ENCODE data around the gene ALDH1A1. TPM values are rescaled to one million over a fixed set of nuclear protein-coding genes. Genes with fewer than 3 reads are reported as not detected.

ALDH1A1 gene
- total and polyA plus RNA-seq, 5 donors = 35.3 to 56.7 (median 40.8) TPM

DNA sequence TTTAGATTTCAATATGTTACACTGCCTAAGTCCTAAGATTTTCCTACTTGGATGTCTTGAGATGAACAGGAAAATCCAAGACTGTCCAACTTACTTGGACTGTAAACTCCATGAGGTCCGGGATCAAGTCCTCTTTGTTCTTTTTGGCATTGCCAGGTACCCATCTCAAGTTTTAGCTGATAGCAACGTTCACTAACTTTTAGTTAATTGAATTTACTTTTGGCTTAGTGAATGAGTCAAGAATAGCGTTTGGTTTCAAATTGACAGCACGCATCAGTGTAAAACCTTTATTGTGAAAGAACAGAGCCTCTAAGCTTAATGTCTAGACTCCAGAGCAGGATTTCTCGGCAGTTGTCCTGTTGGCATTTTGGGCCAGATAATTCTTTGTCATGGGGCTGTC lies 37.2 kb downstream of the ALDH1A1 start:
- intact Hi-C loops (cut with DNase I) = no loop called here
- Histone ChIP-seq H3K4me1 (ENCODE audit: control insufficient read depth, insufficient read depth, low read length) (peaks cover 2% of the 10 kb centered on the region), H3K27ac (ENCODE audit: low read length) (no peak overlapping the region), H3K27me3 (ENCODE audit: control insufficient read depth, insufficient read depth) (no peaks in the 10 kb centered on the region), H3K4me3 (ENCODE audit: low read length) (no peak overlapping the region), H3K9me3 (ENCODE audit: control insufficient read depth, low read length) (no peaks in the 10 kb centered on the region)
- 71% methylated on average over 5 of the region's 5 CpGs for WGBS
- ATAC-seq (no peak), DNase-seq (no peak)

DNA sequence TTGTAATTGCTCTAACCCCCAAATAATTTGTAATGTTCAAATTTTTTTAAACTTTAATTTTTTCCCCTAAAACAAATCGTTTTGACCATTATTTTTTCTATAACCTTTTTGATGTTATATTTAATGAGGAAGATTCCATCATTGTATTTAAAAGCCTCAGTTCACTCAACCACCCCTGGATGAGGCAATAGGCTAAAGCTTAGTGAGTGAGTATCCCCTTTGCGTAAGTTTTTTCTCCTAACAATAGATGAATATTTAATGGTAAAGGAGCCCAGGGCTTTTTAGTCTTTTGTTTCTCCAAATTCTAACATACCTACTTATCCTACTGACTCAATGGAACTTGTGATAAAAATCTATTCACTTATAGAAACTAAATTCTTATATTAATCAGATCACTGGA lies 38.1 kb downstream of the ALDH1A1 start:
- no peaks in the 10 kb centered on the region for H3K27me3 ChIP-seq (ENCODE audit: control insufficient read depth, insufficient read depth)
- no peaks in the 10 kb centered on the region for H3K9me3 ChIP-seq (ENCODE audit: control insufficient read depth, low read length)
- no peak for ATAC-seq
- DNase-seq = no peak
- 78% methylated on average over 2 of the region's 2 CpGs for WGBS
- H3K4me1 ChIP-seq (ENCODE audit: control insufficient read depth, insufficient read depth, low read length) = peaks cover 2% of the 10 kb centered on the region
- H3K4me3 ChIP-seq (ENCODE audit: low read length) = no peak overlapping the region
- intact Hi-C loops (cut with DNase I) = no loop called here
- no peak overlapping the region for H3K27ac ChIP-seq (ENCODE audit: low read length)

DNA sequence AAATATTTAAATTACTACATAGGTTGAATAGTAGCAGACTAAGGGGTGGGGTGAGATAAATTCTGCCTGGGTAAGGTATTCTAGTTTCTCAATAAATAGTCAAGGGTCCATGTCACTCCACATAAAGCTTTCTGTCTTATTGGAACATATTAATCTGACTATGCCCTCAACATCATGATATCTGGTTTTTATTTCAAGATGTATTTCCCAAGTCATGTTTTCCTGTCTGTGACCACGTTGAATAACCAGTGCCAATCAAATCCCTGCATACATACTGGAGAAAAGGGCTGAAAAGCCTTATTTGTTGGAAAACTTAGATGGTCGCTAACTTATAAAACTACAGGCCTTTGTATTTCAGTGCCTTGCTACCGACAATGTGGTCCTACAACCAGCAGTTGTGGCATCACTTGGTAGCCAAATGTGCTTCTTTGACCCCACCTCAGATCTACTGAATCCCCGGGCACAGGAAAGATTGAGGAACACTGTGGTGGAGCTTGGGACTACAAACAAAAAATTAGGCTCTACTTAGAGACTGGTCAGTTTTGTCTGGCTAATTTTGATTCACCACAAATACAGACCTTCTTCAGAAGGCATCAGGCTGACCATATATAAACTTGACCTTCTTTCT lies 39.4 kb downstream of the ALDH1A1 start:
- Histone ChIP-seq H3K9me3 (ENCODE audit: control insufficient read depth, low read length) (no peaks in the 10 kb centered on the region), H3K4me3 (ENCODE audit: low read length) (no peak overlapping the region), H3K27me3 (ENCODE audit: control insufficient read depth, insufficient read depth) (no peaks in the 10 kb centered on the region), H3K4me1 (ENCODE audit: control insufficient read depth, insufficient read depth, low read length) (peaks cover 2% of the 10 kb centered on the region), H3K27ac (ENCODE audit: low read length) (peak overlapping the region; percentile 12)
- intact Hi-C loops (cut with DNase I) = no loop called here
- DNase-seq (no peak), ATAC-seq (no peak)
- WGBS = 80% methylated on average over 4 of the region's 4 CpGs

DNA sequence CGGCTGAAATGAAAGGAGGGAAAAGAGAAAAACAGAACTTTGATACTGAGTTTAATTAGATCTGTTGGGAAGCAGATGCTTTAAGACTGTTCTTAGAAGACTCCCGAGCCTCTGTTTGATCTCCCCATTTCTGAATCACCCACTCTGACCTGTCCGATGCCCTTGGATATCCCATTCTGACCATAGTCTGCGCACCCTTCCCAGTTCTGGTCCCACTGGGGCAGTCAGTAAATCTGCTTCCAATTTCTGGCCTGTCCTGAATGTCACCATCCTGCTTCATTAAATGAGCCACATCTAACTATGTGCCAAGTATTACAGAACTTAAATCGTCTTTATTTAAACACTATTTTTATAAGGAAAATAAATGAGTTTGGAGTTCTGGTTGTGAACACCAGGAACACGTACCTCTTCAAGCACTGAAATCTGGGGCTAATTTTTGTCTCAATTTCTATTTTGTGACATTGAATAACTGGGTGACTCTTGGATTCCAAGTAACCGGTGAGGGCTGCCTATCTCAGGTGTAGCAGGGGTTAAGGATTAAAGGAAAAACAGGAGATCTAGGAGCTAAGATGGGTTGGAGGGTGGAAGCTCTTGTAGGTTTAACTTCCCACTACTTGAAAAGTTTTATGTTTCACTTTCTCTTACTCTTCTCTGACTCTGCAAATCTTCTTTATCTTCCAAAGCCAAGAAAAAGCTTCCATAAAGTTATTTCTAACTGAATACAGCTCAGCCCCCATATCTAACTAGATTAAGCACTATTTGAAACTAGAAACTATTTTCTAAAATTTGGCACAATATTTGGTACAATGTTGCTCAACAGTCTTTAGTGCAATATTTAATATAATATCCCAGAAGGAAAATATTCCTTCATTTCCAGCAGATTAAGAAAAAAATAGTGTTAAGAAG lies 40.1 kb downstream of the ALDH1A1 start:
- DNase-seq = no peak
- no peaks in the 10 kb centered on the region for H3K27me3 ChIP-seq (ENCODE audit: control insufficient read depth, insufficient read depth)
- peak; percentile 45 to 84 for ATAC-seq
- peaks cover 2% of the 10 kb centered on the region for H3K4me1 ChIP-seq (ENCODE audit: control insufficient read depth, insufficient read depth, low read length)
- intact Hi-C loops (cut with DNase I) = no loop called here
- WGBS = 70% methylated on average over 7 of the region's 7 CpGs
- peak overlapping the region; percentile 38 for H3K4me3 ChIP-seq (ENCODE audit: low read length)
- H3K27ac ChIP-seq (ENCODE audit: low read length) = peak overlapping the region; percentile 84
- H3K9me3 ChIP-seq (ENCODE audit: control insufficient read depth, low read length) = no peaks in the 10 kb centered on the region

DNA sequence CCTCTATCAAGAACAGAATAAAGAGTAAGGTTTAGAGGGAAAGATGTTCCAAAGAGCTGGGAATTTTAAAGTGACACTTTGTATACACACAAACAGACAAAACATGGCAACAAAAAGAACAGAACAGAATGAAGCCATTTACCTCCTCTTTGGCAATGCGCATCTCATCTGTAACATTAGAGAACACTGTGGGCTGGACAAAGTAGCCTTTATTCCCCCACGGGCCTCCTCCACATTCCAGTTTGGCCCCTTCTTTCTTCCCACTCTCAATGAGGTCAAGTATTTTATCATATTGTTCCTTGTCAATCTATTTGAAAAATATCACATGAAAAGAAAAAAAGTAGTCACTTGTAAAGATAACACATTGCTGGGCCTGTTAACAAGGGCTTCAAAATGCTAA lies 41.0 kb downstream of the ALDH1A1 start:
- Histone ChIP-seq H3K9me3 (ENCODE audit: control insufficient read depth, low read length) (no peaks in the 10 kb centered on the region), H3K27ac (ENCODE audit: low read length) (no peak overlapping the region), H3K4me3 (ENCODE audit: low read length) (no peak overlapping the region), H3K27me3 (ENCODE audit: control insufficient read depth, insufficient read depth) (no peaks in the 10 kb centered on the region), H3K4me1 (ENCODE audit: control insufficient read depth, insufficient read depth, low read length) (peaks cover 2% of the 10 kb centered on the region)
- DNase-seq = no peak
- ATAC-seq = no peak
- 64% methylated on average over 2 of the region's 2 CpGs for WGBS
- intact Hi-C loops (cut with DNase I) = no loop called here

DNA sequence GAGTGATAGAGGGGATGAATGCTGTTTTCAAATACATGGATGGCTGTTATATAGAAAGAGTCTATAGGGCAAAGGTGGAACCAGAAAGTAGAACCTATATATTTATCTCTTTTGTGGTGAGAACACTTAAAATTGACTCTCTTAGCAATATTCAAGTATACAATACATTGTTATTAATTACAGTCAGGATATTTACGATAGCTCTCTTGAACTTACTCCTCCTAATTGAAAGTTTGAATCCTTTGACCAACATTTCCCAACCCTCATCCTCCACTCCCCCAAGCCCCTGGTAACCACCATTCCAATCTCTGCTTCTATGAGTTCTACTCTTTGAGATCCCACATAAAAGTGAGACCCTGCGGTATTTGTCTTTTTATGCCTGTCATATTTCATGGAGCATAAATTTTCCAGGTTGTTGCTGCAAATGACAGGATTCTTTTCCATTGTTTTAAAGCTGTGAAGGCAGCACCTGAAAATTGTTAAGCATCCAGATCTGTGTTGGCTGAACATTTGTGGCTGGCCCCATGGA lies 41.5 kb downstream of the ALDH1A1 start:
- Histone ChIP-seq H3K27ac (ENCODE audit: low read length) (no peak overlapping the region), H3K4me3 (ENCODE audit: low read length) (no peak overlapping the region), H3K4me1 (ENCODE audit: control insufficient read depth, insufficient read depth, low read length) (peaks cover 2% of the 10 kb centered on the region), H3K9me3 (ENCODE audit: control insufficient read depth, low read length) (no peaks in the 10 kb centered on the region), H3K27me3 (ENCODE audit: control insufficient read depth, insufficient read depth) (no peaks in the 10 kb centered on the region)
- 96% methylated on average over 2 of the region's 2 CpGs for WGBS
- no peak for ATAC-seq
- no peak for DNase-seq
- intact Hi-C loops (cut with DNase I) = no loop called here

DNA sequence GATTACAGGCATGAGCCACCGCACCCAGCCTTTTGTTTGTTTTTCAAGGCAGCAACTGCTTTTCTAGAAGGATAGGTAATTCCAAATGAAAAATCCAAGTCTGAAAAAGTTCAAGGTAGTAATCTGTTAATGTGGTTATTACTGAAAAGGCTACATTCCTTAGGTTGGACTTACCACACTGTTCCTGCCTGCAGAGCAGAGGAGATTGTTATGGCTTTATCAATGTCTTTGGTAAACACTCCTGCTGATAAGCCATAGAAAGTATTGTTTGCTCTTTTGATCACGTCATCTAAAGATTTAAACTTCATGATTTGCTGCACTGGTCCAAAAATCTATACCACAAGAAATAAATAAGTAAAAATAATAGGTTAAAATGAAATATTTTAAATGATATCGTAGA lies 43.4 kb downstream of the ALDH1A1 start:
- intact Hi-C loops (cut with DNase I) = no loop called here
- DNase-seq = no peak
- Histone ChIP-seq H3K4me3 (ENCODE audit: low read length) (no peak overlapping the region), H3K27me3 (ENCODE audit: control insufficient read depth, insufficient read depth) (no peaks in the 10 kb centered on the region), H3K27ac (ENCODE audit: low read length) (no peak overlapping the region), H3K4me1 (ENCODE audit: control insufficient read depth, insufficient read depth, low read length) (peaks cover 2% of the 10 kb centered on the region), H3K9me3 (ENCODE audit: control insufficient read depth, low read length) (no peaks in the 10 kb centered on the region)
- WGBS = 96% methylated on average over 3 of the region's 3 CpGs
- no peak for ATAC-seq

DNA sequence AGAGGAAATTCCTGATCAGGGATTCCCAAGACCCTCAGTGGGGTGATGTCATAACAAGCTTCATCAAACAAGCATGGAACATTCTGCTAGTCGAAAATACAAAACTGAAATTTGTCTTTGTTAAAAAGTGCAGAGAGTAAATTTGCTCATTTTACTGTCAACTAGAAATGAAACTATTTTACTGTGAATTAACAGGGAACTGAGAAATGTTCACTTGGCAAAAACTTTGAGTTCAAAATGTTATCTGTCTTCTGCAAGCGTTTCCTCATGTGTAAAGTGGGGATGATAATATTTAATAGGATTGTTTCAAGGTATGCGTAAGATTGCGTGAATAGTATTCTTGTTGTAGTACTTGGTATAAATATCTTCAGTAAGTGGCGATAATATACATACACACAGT lies 45.4 kb downstream of the ALDH1A1 start:
- H3K4me1 ChIP-seq (ENCODE audit: control insufficient read depth, insufficient read depth, low read length) = peaks cover under 1% of the 10 kb centered on the region
- ATAC-seq = no peak
- intact Hi-C loops (cut with DNase I) = no loop called here
- no peak overlapping the region for H3K4me3 ChIP-seq (ENCODE audit: low read length)
- no peak overlapping the region for H3K27ac ChIP-seq (ENCODE audit: low read length)
- H3K9me3 ChIP-seq (ENCODE audit: control insufficient read depth, low read length) = no peaks in the 10 kb centered on the region
- WGBS = 36% methylated on average over 5 of the region's 5 CpGs
- H3K27me3 ChIP-seq (ENCODE audit: control insufficient read depth, insufficient read depth) = no peaks in the 10 kb centered on the region
- no peak for DNase-seq

DNA sequence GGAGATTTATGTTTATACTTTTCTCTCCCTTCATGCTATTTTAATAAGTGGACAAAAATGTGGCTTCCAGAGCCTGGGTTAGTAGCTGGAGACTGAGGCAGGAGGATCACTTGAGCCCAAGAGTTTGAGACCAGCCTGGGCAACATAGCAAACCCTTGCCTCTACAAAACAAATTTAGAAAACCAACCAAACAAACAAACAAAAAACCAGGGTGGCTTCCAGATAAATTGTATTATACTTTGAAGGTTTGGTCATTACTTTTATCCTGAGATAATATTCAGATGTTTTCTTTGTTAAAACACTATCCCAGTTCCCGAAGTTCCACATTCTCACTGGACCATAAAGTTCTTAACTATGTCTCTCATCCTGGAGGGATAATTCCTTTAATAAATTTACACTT lies 46.0 kb downstream of the ALDH1A1 start:
- Histone ChIP-seq H3K9me3 (ENCODE audit: control insufficient read depth, low read length) (no peaks in the 10 kb centered on the region), H3K27ac (ENCODE audit: low read length) (no peak overlapping the region), H3K27me3 (ENCODE audit: control insufficient read depth, insufficient read depth) (no peaks in the 10 kb centered on the region), H3K4me1 (ENCODE audit: control insufficient read depth, insufficient read depth, low read length) (no peaks in the 10 kb centered on the region), H3K4me3 (ENCODE audit: low read length) (no peak overlapping the region)
- WGBS = 49% methylated on average over 1 of the region's 1 CpG
- ATAC-seq = no peak
- intact Hi-C loops (cut with DNase I) = no loop called here
- DNase-seq = no peak

DNA sequence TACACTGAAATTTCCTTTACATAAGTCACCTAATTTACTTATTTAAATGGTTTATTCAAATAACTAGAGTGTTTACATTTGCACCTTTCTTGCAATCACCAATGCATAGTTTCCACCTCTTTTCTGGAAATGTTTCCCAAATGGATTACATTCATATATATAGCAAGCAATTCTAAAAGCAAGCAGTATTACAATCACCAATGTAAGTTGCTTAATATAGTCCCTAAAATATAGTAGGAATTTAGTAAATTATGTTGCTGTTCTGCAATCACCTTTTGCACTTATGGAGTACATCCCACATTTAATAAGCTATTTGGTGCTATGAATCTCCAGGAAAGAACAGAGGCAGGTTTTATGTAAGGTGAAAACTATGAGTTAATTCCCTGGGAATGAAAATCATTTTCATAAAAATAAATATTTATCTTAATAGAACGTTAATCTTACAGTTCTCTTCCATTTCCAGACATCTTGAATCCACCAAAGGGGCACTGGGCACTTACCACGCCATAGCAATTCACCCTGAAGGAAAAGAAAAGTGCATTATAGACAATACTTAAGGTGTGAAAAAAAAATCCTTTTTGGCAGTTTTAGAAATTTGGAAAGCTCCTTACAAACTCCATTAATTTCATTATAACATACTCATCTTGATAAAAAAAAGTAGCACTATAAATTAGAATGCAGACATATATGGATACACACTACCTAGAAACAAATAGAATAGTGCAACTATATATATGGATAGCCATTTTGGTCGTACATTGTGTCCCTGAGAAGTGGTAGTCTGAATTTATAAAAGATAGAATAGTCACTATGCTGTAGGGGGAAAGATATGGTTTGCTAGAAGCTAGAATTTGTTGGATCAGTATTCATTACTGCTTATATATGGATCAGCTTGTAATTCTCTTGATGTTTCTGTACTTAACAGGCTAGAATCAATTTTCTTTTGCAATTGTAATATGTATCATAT lies 47.1 kb downstream of the ALDH1A1 start:
- Histone ChIP-seq H3K9me3 (ENCODE audit: control insufficient read depth, low read length) (no peaks in the 10 kb centered on the region), H3K4me3 (ENCODE audit: low read length) (no peak overlapping the region), H3K4me1 (ENCODE audit: control insufficient read depth, insufficient read depth, low read length) (no peaks in the 10 kb centered on the region), H3K27ac (ENCODE audit: low read length) (no peak overlapping the region), H3K27me3 (ENCODE audit: control insufficient read depth, insufficient read depth) (no peaks in the 10 kb centered on the region)
- no peak for ATAC-seq
- intact Hi-C loops (cut with DNase I) = no loop called here
- DNase-seq = no peak
- WGBS = 84% methylated on average over 3 of the region's 3 CpGs
